ENCODE measurements around the gene LHFPL2.

- TF ChIP-seq, protein P1, sequence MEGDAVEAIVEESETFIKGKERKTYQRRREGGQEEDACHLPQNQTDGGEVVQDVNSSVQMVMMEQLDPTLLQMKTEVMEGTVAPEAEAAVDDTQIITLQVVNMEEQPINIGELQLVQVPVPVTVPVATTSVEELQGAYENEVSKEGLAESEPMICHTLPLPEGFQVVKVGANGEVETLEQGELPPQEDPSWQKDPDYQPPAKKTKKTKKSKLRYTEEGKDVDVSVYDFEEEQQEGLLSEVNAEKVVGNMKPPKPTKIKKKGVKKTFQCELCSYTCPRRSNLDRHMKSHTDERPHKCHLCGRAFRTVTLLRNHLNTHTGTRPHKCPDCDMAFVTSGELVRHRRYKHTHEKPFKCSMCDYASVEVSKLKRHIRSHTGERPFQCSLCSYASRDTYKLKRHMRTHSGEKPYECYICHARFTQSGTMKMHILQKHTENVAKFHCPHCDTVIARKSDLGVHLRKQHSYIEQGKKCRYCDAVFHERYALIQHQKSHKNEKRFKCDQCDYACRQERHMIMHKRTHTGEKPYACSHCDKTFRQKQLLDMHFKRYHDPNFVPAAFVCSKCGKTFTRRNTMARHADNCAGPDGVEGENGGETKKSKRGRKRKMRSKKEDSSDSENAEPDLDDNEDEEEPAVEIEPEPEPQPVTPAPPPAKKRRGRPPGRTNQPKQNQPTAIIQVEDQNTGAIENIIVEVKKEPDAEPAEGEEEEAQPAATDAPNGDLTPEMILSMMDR (IDR thresholded peaks at IDR 0.05 in 8 of 11, conservative IDR thresholded peaks at IDR 0.05 in 3 of 11) = no peak
- TF ChIP-seq POLR2A (IDR thresholded peaks at IDR 0.05) (no peak), POLR2AphosphoS5 (IDR thresholded peaks at IDR 0.05) (no peak)
Measured at GRCh38 chr5:78526049-78526525, 122.5 kb downstream of the LHFPL2 start.

All from spleen (tissue), 7 donors.